ENCODE results near the gene SH3GLB2.

The SH3GLB2 gene

DNA sequence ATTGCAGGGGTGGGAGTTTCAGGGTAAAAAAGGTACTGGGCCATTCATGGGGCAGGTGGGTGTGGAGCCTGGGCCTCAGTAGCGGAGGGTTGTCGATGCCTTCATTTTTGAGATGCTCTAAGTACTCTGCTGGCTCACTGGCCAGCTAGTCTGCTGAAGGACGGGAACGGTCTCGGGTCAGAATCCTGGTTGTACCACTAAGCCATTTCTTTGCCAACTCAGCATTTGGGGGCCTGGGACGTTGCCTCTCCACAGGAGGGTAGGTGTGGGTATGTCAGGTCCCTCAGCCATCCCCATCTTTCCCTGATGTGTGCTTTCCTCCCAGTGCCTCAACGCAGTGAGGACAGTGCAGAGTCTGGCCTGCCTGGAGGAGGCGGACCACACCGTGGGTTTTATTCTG, 25.1 kb downstream of the SH3GLB2 start:
- Histone ChIP-seq H3K27ac (ENCODE audit: low read depth, low read length) (no peak overlapping the region), H3K4me1 (ENCODE audit: control insufficient read depth in 1 of 2, insufficient read depth in 2 of 2, low read length in 2 of 2) (peaks cover 0 to 3% of the 10 kb centered on the region in 2 donors)

DNA sequence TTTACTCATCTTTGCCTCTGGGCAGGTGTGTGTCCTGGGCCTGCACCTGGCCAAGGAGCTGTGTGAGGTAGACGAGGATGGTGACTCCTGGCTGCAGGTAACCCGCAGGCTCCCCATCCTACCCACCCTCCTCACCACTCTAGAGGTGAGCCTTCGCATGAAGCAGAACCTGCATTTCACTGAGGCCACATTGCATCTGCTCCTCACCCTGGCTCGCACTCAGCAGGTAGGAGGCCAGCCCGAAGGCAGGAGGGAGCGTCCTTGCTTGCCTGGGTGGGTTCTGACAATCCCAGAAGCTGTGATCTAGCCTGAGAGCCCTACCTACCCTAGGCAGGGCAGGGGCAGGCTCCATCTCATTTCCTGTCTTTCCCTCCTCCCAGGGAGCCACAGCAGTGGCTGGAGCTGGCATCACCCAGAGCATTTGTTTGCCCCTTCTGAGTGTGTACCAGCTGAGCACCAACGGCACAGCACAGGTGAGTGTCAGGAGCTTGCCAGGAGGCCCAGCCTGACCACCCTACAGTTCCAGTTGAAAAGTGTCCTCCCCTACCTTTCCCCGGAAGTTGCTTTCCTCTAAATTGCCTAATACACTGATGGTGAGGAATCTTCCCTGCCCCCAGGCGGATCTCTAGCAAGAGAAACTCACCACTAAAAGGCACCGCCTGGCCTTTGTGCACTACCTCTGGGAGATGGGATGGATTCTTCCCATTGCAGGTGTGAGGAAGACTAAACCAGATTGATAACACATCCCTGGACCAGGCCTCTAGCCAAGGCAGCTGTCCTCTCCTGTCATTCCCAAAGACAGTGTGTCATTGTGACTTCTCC, 26.4 kb downstream of the SH3GLB2 start:
- Histone ChIP-seq H3K9me3 (ENCODE audit: control insufficient read depth in 1 of 2, low read length in 2 of 2) (no peaks in the 10 kb centered on the region), H3K9ac (ENCODE audit: low read depth in 1 of 2, low read length in 2 of 2) (no peak overlapping the region), H3K4me1 (ENCODE audit: control insufficient read depth in 1 of 2, insufficient read depth in 2 of 2, low read length in 2 of 2) (no peaks in the 10 kb centered on the region), H3K27ac (ENCODE audit: low read depth, low read length) (no peak overlapping the region), H3K4me3 (ENCODE audit: low read depth in 1 of 2, low read length in 2 of 2) (no peak overlapping the region), H3K36me3 (ENCODE audit: control insufficient read depth in 1 of 2, insufficient read depth in 2 of 2, low read length in 2 of 2) (peaks cover 56 to 76% of the 10 kb centered on the region in 2 donors), H3K27me3 (ENCODE audit: control insufficient read depth in 1 of 2, insufficient read depth in 2 of 2, low read length in 2 of 2) (no peaks in the 10 kb centered on the region)

More for the DNA sequence above, 25.1 kb downstream of the SH3GLB2 start:
- Histone ChIP-seq H3K4me3 (ENCODE audit: low read depth in 1 of 2, low read length in 2 of 2) (no peak overlapping the region), H3K9me3 (ENCODE audit: control insufficient read depth in 1 of 2, low read length in 2 of 2) (no peaks in the 10 kb centered on the region), H3K27me3 (ENCODE audit: control insufficient read depth in 1 of 2, insufficient read depth in 2 of 2, low read length in 2 of 2) (no peaks in the 10 kb centered on the region), H3K9ac (ENCODE audit: low read depth in 1 of 2, low read length in 2 of 2) (no peak overlapping the region), H3K36me3 (ENCODE audit: control insufficient read depth in 1 of 2, insufficient read depth in 2 of 2, low read length in 2 of 2) (peaks cover 56 to 76% of the 10 kb centered on the region in 2 donors)

GRCh38 chr9:128999581-129000206, 28.4 kb downstream of the SH3GLB2 start:
- H3K4me3 ChIP-seq (ENCODE audit: low read depth in 1 of 2, low read length in 2 of 2) = no peak overlapping the region
- H3K36me3 ChIP-seq (ENCODE audit: control insufficient read depth in 1 of 2, insufficient read depth in 2 of 2, low read length in 2 of 2) = peaks cover 59 to 74% of the 10 kb centered on the region in 2 donors
- H3K27me3 ChIP-seq (ENCODE audit: control insufficient read depth in 1 of 2, insufficient read depth in 2 of 2, low read length in 2 of 2) = no peaks in the 10 kb centered on the region
- no peak overlapping the region for H3K9ac ChIP-seq (ENCODE audit: low read depth in 1 of 2, low read length in 2 of 2)
- no peaks in the 10 kb centered on the region for H3K4me1 ChIP-seq (ENCODE audit: control insufficient read depth in 1 of 2, insufficient read depth in 2 of 2, low read length in 2 of 2)
- no peak overlapping the region for H3K27ac ChIP-seq (ENCODE audit: low read depth, low read length)
- no peaks in the 10 kb centered on the region for H3K9me3 ChIP-seq (ENCODE audit: control insufficient read depth in 1 of 2, low read length in 2 of 2)

GRCh38 chr9:128998462-128998861, 29.7 kb downstream of the SH3GLB2 start:
- H3K4me1 ChIP-seq (ENCODE audit: control insufficient read depth in 1 of 2, insufficient read depth in 2 of 2, low read length in 2 of 2) = no peaks in the 10 kb centered on the region
- no peaks in the 10 kb centered on the region for H3K27me3 ChIP-seq (ENCODE audit: control insufficient read depth in 1 of 2, insufficient read depth in 2 of 2, low read length in 2 of 2)
- no peaks in the 10 kb centered on the region for H3K9me3 ChIP-seq (ENCODE audit: control insufficient read depth in 1 of 2, low read length in 2 of 2)
- H3K27ac ChIP-seq (ENCODE audit: low read depth, low read length) = no peak overlapping the region
- peaks cover 69 to 86% of the 10 kb centered on the region in 2 donors for H3K36me3 ChIP-seq (ENCODE audit: control insufficient read depth in 1 of 2, insufficient read depth in 2 of 2, low read length in 2 of 2)
- no peak overlapping the region for H3K4me3 ChIP-seq (ENCODE audit: low read depth in 1 of 2, low read length in 2 of 2)
- H3K9ac ChIP-seq (ENCODE audit: low read depth in 1 of 2, low read length in 2 of 2) = no peak overlapping the region

- H3K4me3 ChIP-seq (ENCODE audit: low read depth in 1 of 2, low read length in 2 of 2) = no peak overlapping the region
- H3K4me1 ChIP-seq (ENCODE audit: control insufficient read depth in 1 of 2, insufficient read depth in 2 of 2, low read length in 2 of 2) = no peaks in the 10 kb centered on the region
- H3K9ac ChIP-seq (ENCODE audit: low read depth in 1 of 2, low read length in 2 of 2) = no peak overlapping the region
- no peaks in the 10 kb centered on the region for H3K27me3 ChIP-seq (ENCODE audit: control insufficient read depth in 1 of 2, insufficient read depth in 2 of 2, low read length in 2 of 2)
- H3K36me3 ChIP-seq (ENCODE audit: control insufficient read depth in 1 of 2, insufficient read depth in 2 of 2, low read length in 2 of 2) = peaks cover 56 to 78% of the 10 kb centered on the region in 2 donors
- H3K27ac ChIP-seq (ENCODE audit: low read depth, low read length) = no peak overlapping the region
- H3K9me3 ChIP-seq (ENCODE audit: control insufficient read depth in 1 of 2, low read length in 2 of 2) = no peaks in the 10 kb centered on the region
Observed at GRCh38 chr9:128995791-128996190, 32.3 kb downstream of the SH3GLB2 start.

GRCh38 chr9:128992995-128993394, 35.1 kb downstream of the SH3GLB2 start:
- no peaks in the 10 kb centered on the region for H3K9me3 ChIP-seq (ENCODE audit: control insufficient read depth in 1 of 2, low read length in 2 of 2)
- H3K36me3 ChIP-seq (ENCODE audit: control insufficient read depth in 1 of 2, insufficient read depth in 2 of 2, low read length in 2 of 2) = peaks cover 39 to 74% of the 10 kb centered on the region in 2 donors
- H3K4me1 ChIP-seq (ENCODE audit: control insufficient read depth in 1 of 2, insufficient read depth in 2 of 2, low read length in 2 of 2) = no peaks in the 10 kb centered on the region
- H3K27me3 ChIP-seq (ENCODE audit: control insufficient read depth in 1 of 2, insufficient read depth in 2 of 2, low read length in 2 of 2) = no peaks in the 10 kb centered on the region
- no peak overlapping the region for H3K9ac ChIP-seq (ENCODE audit: low read depth in 1 of 2, low read length in 2 of 2)
- H3K4me3 ChIP-seq (ENCODE audit: low read depth in 1 of 2, low read length in 2 of 2) = no peak overlapping the region
- H3K27ac ChIP-seq (ENCODE audit: low read depth, low read length) = no peak overlapping the region

GRCh38 chr9:128987805-128988204, 40.3 kb downstream of the SH3GLB2 start:
- no peaks in the 10 kb centered on the region for H3K27me3 ChIP-seq (ENCODE audit: control insufficient read depth in 1 of 2, insufficient read depth in 2 of 2, low read length in 2 of 2)
- H3K9me3 ChIP-seq (ENCODE audit: control insufficient read depth in 1 of 2, low read length in 2 of 2) = no peaks in the 10 kb centered on the region
- no peak overlapping the region for H3K4me3 ChIP-seq (ENCODE audit: low read depth in 1 of 2, low read length in 2 of 2)
- H3K4me1 ChIP-seq (ENCODE audit: control insufficient read depth in 1 of 2, insufficient read depth in 2 of 2, low read length in 2 of 2) = no peaks in the 10 kb centered on the region
- H3K36me3 ChIP-seq (ENCODE audit: control insufficient read depth in 1 of 2, insufficient read depth in 2 of 2, low read length in 2 of 2) = peaks cover 32 to 78% of the 10 kb centered on the region in 2 donors
- H3K27ac ChIP-seq (ENCODE audit: low read depth, low read length) = no peak overlapping the region
- no peak overlapping the region for H3K9ac ChIP-seq (ENCODE audit: low read depth in 1 of 2, low read length in 2 of 2)

DNA sequence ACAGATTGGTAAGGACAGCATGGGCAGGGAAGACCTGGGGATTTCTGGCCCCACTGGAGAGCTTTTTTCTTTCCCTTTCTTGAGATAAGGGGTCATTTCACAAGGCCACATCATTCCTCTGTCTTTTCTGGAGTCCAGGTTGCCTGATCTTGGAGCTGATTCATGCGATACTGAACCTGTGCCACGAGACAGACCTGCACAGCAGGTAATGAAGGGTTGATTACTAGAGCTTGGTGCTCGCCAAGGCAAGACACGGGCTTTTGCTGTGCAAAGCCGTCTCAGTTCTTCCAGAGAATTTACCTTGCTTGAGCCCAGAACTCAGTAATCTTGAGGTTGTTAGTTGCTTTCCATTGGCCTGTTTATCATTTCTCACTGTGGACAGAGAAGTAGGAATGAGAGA, 41.5 kb downstream of the SH3GLB2 start:
- Histone ChIP-seq H3K27me3 (ENCODE audit: control insufficient read depth in 1 of 2, insufficient read depth in 2 of 2, low read length in 2 of 2) (no peaks in the 10 kb centered on the region), H3K9me3 (ENCODE audit: control insufficient read depth in 1 of 2, low read length in 2 of 2) (no peaks in the 10 kb centered on the region), H3K4me3 (ENCODE audit: low read depth in 1 of 2, low read length in 2 of 2) (no peak overlapping the region), H3K9ac (ENCODE audit: low read depth in 1 of 2, low read length in 2 of 2) (no peak overlapping the region), H3K36me3 (ENCODE audit: control insufficient read depth in 1 of 2, insufficient read depth in 2 of 2, low read length in 2 of 2) (peaks cover 38 to 80% of the 10 kb centered on the region in 2 donors), H3K27ac (ENCODE audit: low read depth, low read length) (no peak overlapping the region), H3K4me1 (ENCODE audit: control insufficient read depth in 1 of 2, insufficient read depth in 2 of 2, low read length in 2 of 2) (no peaks in the 10 kb centered on the region)

- no peaks in the 10 kb centered on the region for H3K27me3 ChIP-seq (ENCODE audit: control insufficient read depth in 1 of 2, insufficient read depth in 2 of 2, low read length in 2 of 2)
- no peaks in the 10 kb centered on the region for H3K9me3 ChIP-seq (ENCODE audit: control insufficient read depth in 1 of 2, low read length in 2 of 2)
- H3K36me3 ChIP-seq (ENCODE audit: control insufficient read depth in 1 of 2, insufficient read depth in 2 of 2, low read length in 2 of 2) = peaks cover 54 to 88% of the 10 kb centered on the region in 2 donors
- H3K4me1 ChIP-seq (ENCODE audit: control insufficient read depth in 1 of 2, insufficient read depth in 2 of 2, low read length in 2 of 2) = no peaks in the 10 kb centered on the region
- H3K4me3 ChIP-seq (ENCODE audit: low read depth in 1 of 2, low read length in 2 of 2) = no peak overlapping the region
- no peak overlapping the region for H3K27ac ChIP-seq (ENCODE audit: low read depth, low read length)
- H3K9ac ChIP-seq (ENCODE audit: low read depth in 1 of 2, low read length in 2 of 2) = no peak overlapping the region
Observed at GRCh38 chr9:128983536-128983935, 44.6 kb downstream of the SH3GLB2 start.

DNA sequence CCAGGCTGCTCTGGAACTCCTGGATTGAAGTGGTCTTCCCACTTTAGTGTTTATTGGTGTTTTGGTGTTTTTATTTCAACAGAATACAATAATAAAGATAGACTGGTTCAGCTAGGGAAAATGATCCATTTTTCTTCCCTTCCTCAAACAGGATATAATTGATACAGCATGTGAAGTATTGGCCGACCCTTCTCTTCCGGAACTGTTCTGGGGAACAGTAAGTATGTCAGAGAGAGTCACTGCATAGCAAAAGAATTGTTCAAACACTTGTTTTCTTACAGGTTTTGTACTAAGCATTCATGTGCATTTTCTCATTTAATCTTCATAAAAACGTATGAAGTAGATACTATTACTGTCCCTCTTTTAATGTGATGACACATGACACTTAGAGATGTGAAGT, 49.0 kb downstream of the SH3GLB2 start:
- no peak overlapping the region for H3K27ac ChIP-seq (ENCODE audit: low read depth, low read length)
- H3K9ac ChIP-seq (ENCODE audit: low read depth in 1 of 2, low read length in 2 of 2) = no peak overlapping the region
- H3K36me3 ChIP-seq (ENCODE audit: control insufficient read depth in 1 of 2, insufficient read depth in 2 of 2, low read length in 2 of 2) = peaks cover 30 to 68% of the 10 kb centered on the region in 2 donors
- no peaks in the 10 kb centered on the region for H3K27me3 ChIP-seq (ENCODE audit: control insufficient read depth in 1 of 2, insufficient read depth in 2 of 2, low read length in 2 of 2)
- H3K4me3 ChIP-seq (ENCODE audit: low read depth in 1 of 2, low read length in 2 of 2) = no peak overlapping the region
- H3K4me1 ChIP-seq (ENCODE audit: control insufficient read depth in 1 of 2, insufficient read depth in 2 of 2, low read length in 2 of 2) = no peaks in the 10 kb centered on the region
- no peaks in the 10 kb centered on the region for H3K9me3 ChIP-seq (ENCODE audit: control insufficient read depth in 1 of 2, low read length in 2 of 2)
